Limb (tissue), 2 donors: ENCODE results near the gene MYCBP2.
"Not testable (repeated sequence)": the region's sequence is repeated elsewhere in the genome, so short reads cannot be mapped to it uniquely, and the experiment has no call there.

Experiments
- DNase-seq, 2 donors: peaks; one replicate each; pipeline ENCODE4 v3.0.0-alpha.2; 2016; ENCODE audit errors: extremely low spot score in 2 of 2

MYCBP2 gene

GRCh38 chr13:77337159-77337558 is 10.3 kb upstream of the MYCBP2 start:
- no peak for DNase-seq

- no peak for DNase-seq
These were observed 8.6 kb upstream of the MYCBP2 start for GRCh38 chr13:77335543-77335942.

GRCh38 chr13:77333594-77333993 is 6.7 kb upstream of the MYCBP2 start:
- DNase-seq, result no peak

GRCh38 chr13:77331421-77331820 is 4.5 kb upstream of the MYCBP2 start:
- DNase-seq, result no peak

GRCh38 chr13:77329911-77330584 is 3.2 kb upstream of the MYCBP2 start:
- peak in 1 of 2 donors; percentile 42 for DNase-seq

GRCh38 chr13:77329133-77329910 is 2.4 kb upstream of the MYCBP2 start:
- peak; percentile 87 to 94 for DNase-seq

- DNase-seq, result no peak
These were observed 1.9 kb upstream of the MYCBP2 start for GRCh38 chr13:77328819-77329132.

GRCh38 chr13:77325371-77325980 is 1.4 kb downstream of the MYCBP2 start:
- DNase-seq, result no peak

- no peak for DNase-seq
These were observed 3.0 kb downstream of the MYCBP2 start for GRCh38 chr13:77323858-77324257.

GRCh38 chr13:77319536-77319935 is 7.4 kb downstream of the MYCBP2 start:
- no peak for DNase-seq

- DNase-seq, result no peak
These were observed 8.2 kb downstream of the MYCBP2 start for GRCh38 chr13:77318741-77319140.

- DNase-seq, result no peak
These were observed 10.5 kb downstream of the MYCBP2 start for GRCh38 chr13:77316430-77316829.

- not testable (repeated sequence) for DNase-seq
These were observed 11.4 kb downstream of the MYCBP2 start for GRCh38 chr13:77315509-77315908.

GRCh38 chr13:77313923-77314322 is 13.0 kb downstream of the MYCBP2 start:
- no peak for DNase-seq

GRCh38 chr13:77312311-77312710 is 14.6 kb downstream of the MYCBP2 start:
- no peak for DNase-seq

GRCh38 chr13:77310579-77311279 is 16.2 kb downstream of the MYCBP2 start:
- DNase-seq, result no peak

- DNase-seq, result no peak
These were observed 16.7 kb downstream of the MYCBP2 start for GRCh38 chr13:77310161-77310560.

GRCh38 chr13:77309254-77309653 is 17.6 kb downstream of the MYCBP2 start:
- no peak for DNase-seq

- DNase-seq, result no peak
These were observed 20.4 kb downstream of the MYCBP2 start for GRCh38 chr13:77306458-77306857.

GRCh38 chr13:77305266-77305665 is 21.6 kb downstream of the MYCBP2 start:
- no peak for DNase-seq

- DNase-seq, result no peak
These were observed 26.5 kb downstream of the MYCBP2 start for GRCh38 chr13:77300176-77301037.
